Mesendoderm (in vitro differentiated cells): Measurements from ENCODE around the gene GINS2. TPM values are rescaled to one million over a fixed set of nuclear protein-coding genes. Genes with fewer than 3 reads are reported as not detected.

ENCODE experiments used
- DNase-seq: peaks from one replicate; pipeline ENCODE4 v3.0.0; 2013
- H2AK5ac ChIP-seq: 2 replicates; pipeline ENCODE4 v1.6.1; 2013; ENCODE audit warnings: low read length, inconsistent platforms
- H2BK120ac ChIP-seq: 2 replicates; pipeline ENCODE4 v1.6.1; 2013; ENCODE audit warnings: low read depth, mild to moderate bottlenecking, low read length, moderate library complexity, mixed read lengths
- H2BK15ac ChIP-seq: replicated peaks from 2 replicates; pipeline ENCODE4 v1.6.1; 2013; ENCODE audit warnings: low read depth, mild to moderate bottlenecking, moderate library complexity
- H2BK5ac ChIP-seq: 2 replicates; pipeline ENCODE4 v1.6.1; 2013; ENCODE audit warnings: low read length, inconsistent platforms
- H3K18ac ChIP-seq: 2 replicates; pipeline ENCODE4 v1.6.1; 2013; ENCODE audit warnings: mild to moderate bottlenecking, low read length, mixed read lengths
- H3K23ac ChIP-seq: one replicate; pipeline ENCODE4 v1.6.1; 2013; ENCODE audit warnings: low read length
- H3K27ac ChIP-seq: 2 replicates; pipeline ENCODE4 v1.5.1; 2013; ENCODE audit warnings: low read depth, mild to moderate bottlenecking, inconsistent platforms, low read length, moderate library complexity
- H3K27me3 ChIP-seq: 2 replicates; pipeline ENCODE4 v1.6.1; 2013; ENCODE audit warnings: low read length, control low read depth, mild to moderate bottlenecking, inconsistent platforms; ENCODE audit not compliant: insufficient read depth, poor library complexity
- H3K36me3 ChIP-seq: 2 replicates; pipeline ENCODE4 v1.6.1; 2013; ENCODE audit warnings: low read length, inconsistent platforms; ENCODE audit not compliant: control insufficient read depth, insufficient read depth
- H3K4ac ChIP-seq: one replicate; pipeline ENCODE4 v1.6.1; 2013; ENCODE audit warnings: low read depth, mild to moderate bottlenecking, low read length, moderate library complexity
- H3K4me1 ChIP-seq: 2 replicates; pipeline ENCODE4 v1.6.1; 2013; ENCODE audit warnings: low read depth, low read length, inconsistent platforms; ENCODE audit not compliant: control insufficient read depth
- H3K4me2 ChIP-seq: 2 replicates; pipeline ENCODE4 v1.6.1; 2013; ENCODE audit warnings: low read length
- H3K4me3 ChIP-seq: 2 replicates; pipeline ENCODE4 v1.5.1; 2013; ENCODE audit warnings: mild to moderate bottlenecking, low read length
- H3K56ac ChIP-seq: one replicate; pipeline ENCODE4 v1.6.1; 2013; ENCODE audit warnings: low read length
- H3K79me1 ChIP-seq: 2 replicates; pipeline ENCODE4 v1.6.1; 2013; ENCODE audit warnings: low read length, inconsistent platforms
- H3K79me2 ChIP-seq: 2 replicates; pipeline ENCODE4 v1.6.1; 2013; ENCODE audit warnings: mild to moderate bottlenecking, low read length; ENCODE audit not compliant: control insufficient read depth, insufficient read depth
- H3K9ac ChIP-seq: 2 replicates; pipeline ENCODE4 v1.6.1; 2013; ENCODE audit warnings: low read length, inconsistent platforms
- H4K5ac ChIP-seq: one replicate; pipeline ENCODE4 v1.6.1; 2013; ENCODE audit warnings: low read length
- H4K8ac ChIP-seq: one replicate; pipeline ENCODE4 v1.6.1; 2013; ENCODE audit warnings: low read depth, mild to moderate bottlenecking, control low read depth, low read length, moderate library complexity
- WGBS: extraction: QIAGEN DNeasy Blood & Tissue Kit; methylation state at CpG from one replicate; pipeline ENCODE4 v1.1.7; 2013; ENCODE audit warnings: low lambda C conversion rate, missing lambda C conversion rate; ENCODE audit not compliant: insufficient coverage; ENCODE audit errors: extremely low coverage; 5-methylcytosine and 5-hydroxymethylcytosine counted together
- polyA plus RNA-seq, 2 experiments: library from polyadenylated mRNA; stranded (reverse); fragments of 200-250 nt; gene quantifications; one replicate each; pipeline ENCODE4 v1.2.3, GENCODE V29; 2013

GINS2 gene
- 37.8 TPM for polyA plus RNA-seq (2013, experiment 1 of 2)
- polyA plus RNA-seq (2013, experiment 2 of 2): 38.6 TPM

GRCh38 chr16:85688586-85689284, at the start of gene GINS2:
Gene GINS2, minus strand, starts transcription at chr16:85688954. Its CDS starts 56 bp downstream, at chr16:85688898.
- WGBS: no CpG with 5 or more reads among the region's 86 CpGs
- peak within 1 kb of the TSS; percentile 45 for H3K23ac ChIP-seq
- H2BK120ac ChIP-seq: no peak within 1 kb of the TSS
- peaks cover 5% of the 10 kb centered on the region for H3K79me2 ChIP-seq
- no peak within 1 kb of the TSS for H4K5ac ChIP-seq
- peak within 1 kb of the TSS; percentile 60 for H3K4me3 ChIP-seq
- H3K36me3 ChIP-seq: no peaks in the 10 kb centered on the region
- no peak within 1 kb of the TSS for H2BK15ac ChIP-seq
- H3K18ac ChIP-seq: no peak within 1 kb of the TSS
- no peak within 1 kb of the TSS for H3K4ac ChIP-seq
- peak within 1 kb of the TSS; percentile 53 for H3K4me2 ChIP-seq
- peak within 1 kb of the TSS; percentile 92 for H3K56ac ChIP-seq
- no peak within 1 kb of the TSS for H2AK5ac ChIP-seq
- no peak within 1 kb of the TSS for H2BK5ac ChIP-seq
- peaks cover 2% of the 10 kb centered on the region for H3K4me1 ChIP-seq
- H3K27ac ChIP-seq: no peak within 1 kb of the TSS
- H3K27me3 ChIP-seq: no peaks in the 10 kb centered on the region
- DNase-seq: peak; percentile 96
- H4K8ac ChIP-seq: no peak within 1 kb of the TSS
- peaks cover 6% of the 10 kb centered on the region for H3K79me1 ChIP-seq
- H3K9ac ChIP-seq: peak within 1 kb of the TSS; percentile 74

DNA sequence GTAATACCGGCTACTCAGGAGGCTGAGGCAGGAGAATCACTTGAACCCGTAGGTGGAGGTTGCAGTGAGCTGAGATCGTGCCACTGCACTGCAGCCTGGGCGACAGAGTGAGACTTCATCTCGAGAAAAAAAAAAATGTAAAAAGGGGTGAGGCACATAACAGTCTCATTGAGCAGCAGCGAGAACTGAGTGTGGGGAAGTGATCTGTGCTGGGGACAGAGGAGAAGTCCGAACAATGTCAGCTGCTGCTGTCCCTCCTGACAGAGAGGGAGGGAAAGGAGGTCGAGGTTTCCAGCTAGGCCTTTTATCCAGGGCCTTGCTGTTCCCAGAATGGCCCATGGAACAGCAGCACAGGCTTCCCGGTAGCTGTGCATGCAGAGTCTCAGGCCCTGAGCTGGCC, 48.2 kb upstream of the GINS2 start:
- no peak overlapping the region for H3K18ac ChIP-seq
- no peak overlapping the region for H3K4me3 ChIP-seq
- H2AK5ac ChIP-seq: no peak overlapping the region
- H3K56ac ChIP-seq: no peak overlapping the region
- H3K9ac ChIP-seq: no peak overlapping the region
- H3K36me3 ChIP-seq: no peaks in the 10 kb centered on the region
- no peaks in the 10 kb centered on the region for H3K79me1 ChIP-seq
- no peaks in the 10 kb centered on the region for H3K27me3 ChIP-seq
- H4K5ac ChIP-seq: no peak overlapping the region
- H2BK15ac ChIP-seq: no peak overlapping the region
- H3K4me2 ChIP-seq: no peak overlapping the region
- no peak overlapping the region for H3K27ac ChIP-seq
- WGBS: no CpG with 5 or more reads among the region's 9 CpGs
- no peak overlapping the region for H2BK120ac ChIP-seq
- DNase-seq: no peak
- H3K79me2 ChIP-seq: no peaks in the 10 kb centered on the region
- H3K23ac ChIP-seq: no peak overlapping the region
- H4K8ac ChIP-seq: no peak overlapping the region
- peaks cover 4% of the 10 kb centered on the region for H3K4me1 ChIP-seq
- no peak overlapping the region for H3K4ac ChIP-seq
- H2BK5ac ChIP-seq: no peak overlapping the region

GRCh38 chr16:85735946-85736345, 47.2 kb upstream of the GINS2 start:
- Histone ChIP-seq H2BK15ac (no peak overlapping the region), H2BK5ac (no peak overlapping the region), H3K56ac (no peak overlapping the region), H4K8ac (no peak overlapping the region), H3K9ac (no peak overlapping the region), H3K23ac (no peak overlapping the region), H3K27ac (no peak overlapping the region), H2BK120ac (no peak overlapping the region), H3K4me3 (no peak overlapping the region), H3K79me1 (no peaks in the 10 kb centered on the region), H2AK5ac (no peak overlapping the region), H3K27me3 (no peaks in the 10 kb centered on the region), H3K4me1 (peaks cover 4% of the 10 kb centered on the region), H3K36me3 (no peaks in the 10 kb centered on the region), H3K4me2 (no peak overlapping the region), H3K79me2 (no peaks in the 10 kb centered on the region), H3K18ac (no peak overlapping the region), H3K4ac (no peak overlapping the region), H4K5ac (no peak overlapping the region)
- no peak for DNase-seq
- WGBS: no CpG with 5 or more reads among the region's 6 CpGs

DNA sequence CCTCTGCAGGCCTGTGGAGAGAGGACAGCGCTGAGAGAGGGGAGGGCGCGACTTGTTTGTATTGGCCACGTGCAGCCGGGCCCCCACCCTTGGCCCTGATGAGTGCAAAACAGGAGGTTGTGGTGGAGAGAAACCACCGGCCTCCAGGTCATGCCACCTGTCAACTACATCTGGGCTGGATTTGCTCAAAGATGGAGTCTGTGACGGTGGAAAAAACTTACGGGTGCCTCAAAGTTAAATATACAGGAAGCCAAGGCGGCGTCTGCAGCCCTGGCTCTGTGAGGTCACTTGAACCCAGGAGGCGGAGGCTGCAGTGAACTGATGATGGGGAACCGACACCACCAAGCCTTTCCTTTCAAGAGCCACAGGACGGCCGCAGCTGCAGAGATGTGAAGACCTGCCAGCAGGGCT, 46.5 kb upstream of the GINS2 start:
- no peaks in the 10 kb centered on the region for H3K27me3 ChIP-seq
- no peak overlapping the region for H3K4me3 ChIP-seq
- no peak overlapping the region for H3K4me2 ChIP-seq
- H3K4me1 ChIP-seq: peaks cover 4% of the 10 kb centered on the region
- H4K5ac ChIP-seq: no peak overlapping the region
- no peak overlapping the region for H3K9ac ChIP-seq
- H4K8ac ChIP-seq: no peak overlapping the region
- no peaks in the 10 kb centered on the region for H3K36me3 ChIP-seq
- H3K27ac ChIP-seq: no peak overlapping the region
- H3K23ac ChIP-seq: no peak overlapping the region
- H2BK15ac ChIP-seq: no peak overlapping the region
- H3K4ac ChIP-seq: no peak overlapping the region
- no CpG with 5 or more reads among the region's 14 CpGs for WGBS
- DNase-seq: no peak
- H3K79me1 ChIP-seq: no peaks in the 10 kb centered on the region
- H3K56ac ChIP-seq: no peak overlapping the region
- no peak overlapping the region for H3K18ac ChIP-seq
- H2BK120ac ChIP-seq: no peak overlapping the region
- H2BK5ac ChIP-seq: no peak overlapping the region
- H3K79me2 ChIP-seq: no peaks in the 10 kb centered on the region
- no peak overlapping the region for H2AK5ac ChIP-seq

- Histone ChIP-seq H3K27me3 (no peaks in the 10 kb centered on the region), H3K4me1 (peaks cover 4% of the 10 kb centered on the region), H3K4me3 (no peak overlapping the region), H3K79me2 (no peaks in the 10 kb centered on the region), H3K23ac (no peak overlapping the region), H2BK15ac (no peak overlapping the region), H3K4me2 (no peak overlapping the region), H4K5ac (no peak overlapping the region), H3K4ac (no peak overlapping the region), H3K56ac (peak overlapping the region; percentile 56), H4K8ac (no peak overlapping the region), H2AK5ac (no peak overlapping the region), H3K9ac (no peak overlapping the region), H3K79me1 (no peaks in the 10 kb centered on the region), H3K36me3 (no peaks in the 10 kb centered on the region), H2BK5ac (peak overlapping the region; percentile 65), H3K18ac (no peak overlapping the region), H2BK120ac (no peak overlapping the region), H3K27ac (peak overlapping the region; percentile 14)
- DNase-seq: no peak
- no CpG with 5 or more reads among the region's 10 CpGs for WGBS
Observed at GRCh38 chr16:85734311-85735017, 45.7 kb upstream of the GINS2 start.
